ENCODE results near the gene PDE6A. TPM values are rescaled to one million over a fixed set of nuclear protein-coding genes. Genes with fewer than 3 reads are reported as not detected.

The PDE6A gene
- under 0.01 TPM in 1 of 2 replicates, not detected in the other for total RNA-seq (ENCODE audit: low replicate concordance)

GRCh38 chr5:149944666-149945065 lies at the start of gene PDE6A:
PDE6A (minus strand) TSS chr5:149944793; CDS start chr5:149944673, 120 bp downstream.

GRCh38 chr5:149960272-149961185 lies 15.9 kb upstream of the PDE6A start, which contains the start of gene SLC26A2:
SLC26A2 (plus strand) TSS chr5:149960758; CDS start chr5:149977653, 16,895 bp downstream.

Other genes starting within 250 kb of the PDE6A start
- gene PPARGC1B, start 214.5 kb downstream of the PDE6A start, total RNA-seq (ENCODE audit: low replicate concordance): 0.12 and 0.15 TPM in 2 replicates
- gene SLC26A2, start 16.0 kb upstream of the PDE6A start, total RNA-seq (ENCODE audit: low replicate concordance): 6.2 and 16.8 TPM in 2 replicates
- gene TIGD6, start 55.9 kb upstream of the PDE6A start, total RNA-seq (ENCODE audit: low replicate concordance): 5.4 and 8.3 TPM in 2 replicates
- gene HMGXB3, start 55.9 kb upstream of the PDE6A start, total RNA-seq (ENCODE audit: low replicate concordance): 33.0 and 34.0 TPM in 2 replicates
- gene CSF1R, start 141.8 kb upstream of the PDE6A start, total RNA-seq (ENCODE audit: low replicate concordance): 0.30 TPM in 1 of 2 replicates, not detected in the other
- gene PDGFRB, start 211.1 kb upstream of the PDE6A start, total RNA-seq (ENCODE audit: low replicate concordance): 52.9 and 425 TPM in 2 replicates
- gene CDX1, start 222.0 kb upstream of the PDE6A start, total RNA-seq (ENCODE audit: low replicate concordance): 0.12 and 0.15 TPM in 2 replicates
- not detected in 2 replicates for gene SLC6A7, start 245.3 kb upstream of the PDE6A start, total RNA-seq (ENCODE audit: low replicate concordance)